Fibroblast of lung (primary cell): ENCODE data around the gene B3GNT7. TPM values are rescaled to one million over a fixed set of nuclear protein-coding genes. Genes with fewer than 3 reads are reported as not detected.

Experiments used
- DNase-seq, 2 donors: peaks; one replicate each; pipeline versions ENCODE4 v3.0.0 to v3.0.0-alpha.2; 2010; ENCODE audit warnings: low read depth in 2 of 2
- H2AFZ ChIP-seq: 2 replicates; pipeline ENCODE4 v1.5.1; 2012; ENCODE audit warnings: low read length, control low read depth, inconsistent platforms
- H3K27ac ChIP-seq: 2 replicates; pipeline ENCODE4 v1.5.1; 2011; ENCODE audit warnings: low read length, control low read depth; ENCODE audit not compliant: insufficient read depth
- H3K27me3 ChIP-seq: 2 replicates; pipeline ENCODE4 v1.5.1; 2011; ENCODE audit warnings: mild to moderate bottlenecking, low read length; ENCODE audit not compliant: control insufficient read depth, insufficient read depth
- H3K36me3 ChIP-seq: 2 replicates; pipeline ENCODE4 v1.5.1; 2011; ENCODE audit warnings: low read length; ENCODE audit not compliant: control insufficient read depth, insufficient read depth
- H3K4me1 ChIP-seq: 2 replicates; pipeline ENCODE4 v1.5.1; 2011; ENCODE audit warnings: low read length; ENCODE audit not compliant: control insufficient read depth, insufficient read depth; ENCODE audit errors: extremely low read depth
- H3K4me2 ChIP-seq: 2 replicates; pipeline ENCODE4 v1.5.1; 2011; ENCODE audit warnings: low read length, control low read depth; ENCODE audit not compliant: insufficient read depth; ENCODE audit errors: extremely low read depth
- H3K4me3 ChIP-seq, 4 experiments: fragments of 200-600 bp in 1 of 4; sonication (generic) in 1 of 4; replicated peaks in 1 of 4; 2 replicates each; pipeline ENCODE4 v1.5.1; 2011 to 2016; ENCODE audit warnings: low read length in 4 of 4, low read depth in 3 of 4, mild to moderate bottlenecking in 3 of 4, control low read depth in 2 of 4, inconsistent platforms in 1 of 4, mixed read lengths in 1 of 4; ENCODE audit not compliant: insufficient read depth in 1 of 4; ENCODE audit errors: control extremely low read depth in 1 of 4
- H3K79me2 ChIP-seq: 2 replicates; pipeline ENCODE4 v1.5.1; 2012; ENCODE audit warnings: mild to moderate bottlenecking, low read length, inconsistent platforms; ENCODE audit not compliant: control insufficient read depth, insufficient read depth
- H3K9ac ChIP-seq: 2 replicates; pipeline ENCODE4 v1.5.1; 2011; ENCODE audit warnings: mild to moderate bottlenecking, low read length, control low read depth; ENCODE audit not compliant: insufficient read depth
- H3K9me3 ChIP-seq: 2 replicates; pipeline ENCODE4 v1.5.1; 2012; ENCODE audit warnings: low read depth, low read length; ENCODE audit not compliant: control insufficient read depth, insufficient read depth
- H4K20me1 ChIP-seq: 2 replicates; pipeline ENCODE4 v1.5.1; 2011; ENCODE audit warnings: low read length; ENCODE audit not compliant: control insufficient read depth, insufficient read depth; ENCODE audit errors: extremely low read depth
- CTCF ChIP-seq, 2 donors: IDR thresholded peaks in 1 of 2; conservative IDR thresholded peaks in 1 of 2; 1 replicate in 1 of 2; 2 replicates in 1 of 2; pipeline ENCODE4 v1.5.1; 2011 to 2012; ENCODE audit warnings: low read length in 2 of 2, control low read depth in 1 of 2, inconsistent platforms in 1 of 2, low read depth in 1 of 2, mild to moderate bottlenecking in 1 of 2
- EZH2 ChIP-seq: IDR thresholded peaks from 2 replicates; pipeline ENCODE4 v1.5.1; 2012; ENCODE audit warnings: low read length, control low read depth, mild to moderate bottlenecking; ENCODE audit errors: missing control alignments
- polyA plus RNA-seq, 2 donors: library from polyadenylated mRNA; depleted of rRNA in 1 of 2; stranded (reverse) in 1 of 2; unstranded in 1 of 2; fragments of >200 nt; gene quantifications; 2 replicates each; pipeline ENCODE4 v1.2.1, GENCODE V29; 2011 to 2012; ENCODE audit warnings: missing spikeins in 1 of 2
- total RNA-seq: library from RNA; depleted of rRNA; stranded (reverse); fragments of >200 nt; gene quantifications from 2 replicates; pipeline ENCODE4 v1.2.1, GENCODE V29; 2014

The B3GNT7 gene
- total and polyA plus RNA-seq, 2 donors (not counting 1 experiment from before 2014, with no cell fraction given) = 0.06 to 0.17 TPM

DNA sequence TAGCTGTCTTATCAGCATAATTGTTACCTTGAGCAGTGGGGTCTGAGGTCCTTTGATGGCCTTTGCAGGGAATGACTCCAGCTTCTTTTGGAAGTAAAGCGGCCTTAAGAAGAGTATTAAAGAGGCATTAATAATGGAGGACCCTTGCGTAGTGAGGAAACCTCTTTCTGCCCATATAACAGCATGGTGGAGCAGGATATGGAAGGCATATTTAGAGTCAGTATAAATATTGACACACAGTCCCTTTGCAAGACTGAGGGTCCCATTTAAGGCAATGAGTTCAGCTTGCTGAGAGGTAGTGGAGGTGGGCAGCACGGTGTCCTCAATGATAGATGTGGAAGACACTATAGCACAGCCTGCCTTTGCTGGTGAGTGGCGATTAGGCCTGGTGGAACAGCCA lies 36.1 kb downstream of the B3GNT7 start:
- H3K36me3 ChIP-seq = no peaks in the 10 kb centered on the region
- no peak overlapping the region for H3K4me3 ChIP-seq
- H3K27me3 ChIP-seq = no peaks in the 10 kb centered on the region
- no peaks in the 10 kb centered on the region for H3K4me1 ChIP-seq
- H3K4me2 ChIP-seq = no peak overlapping the region
- H4K20me1 ChIP-seq = no peaks in the 10 kb centered on the region
- no peak overlapping the region for H2AFZ ChIP-seq
- H3K9me3 ChIP-seq = no peaks in the 10 kb centered on the region
- H3K79me2 ChIP-seq = no peaks in the 10 kb centered on the region
- no peak overlapping the region for H3K27ac ChIP-seq
- no peak for DNase-seq
- no peak overlapping the region for H3K9ac ChIP-seq
- TF ChIP-seq CTCF (conservative IDR thresholded peaks at IDR 0.05 in 1 of 2, IDR thresholded peaks at IDR 0.05 in 1 of 2; ENCODE audit: low read depth in 1 of 2, low read length in 2 of 2) (no peak), EZH2 (no peak)

GRCh38 chr2:231433990-231434389 lies 38.5 kb downstream of the B3GNT7 start:
- no peak for DNase-seq
- Histone ChIP-seq H3K79me2 (no peaks in the 10 kb centered on the region), H3K9ac (no peak overlapping the region), H2AFZ (no peak overlapping the region), H3K9me3 (no peaks in the 10 kb centered on the region), H3K27me3 (no peaks in the 10 kb centered on the region), H4K20me1 (no peaks in the 10 kb centered on the region), H3K4me3 (no peak overlapping the region), H3K4me2 (no peak overlapping the region), H3K36me3 (no peaks in the 10 kb centered on the region), H3K4me1 (no peaks in the 10 kb centered on the region), H3K27ac (no peak overlapping the region)
- no peak for TF ChIP-seq CTCF (conservative IDR thresholded peaks at IDR 0.05 in 1 of 2, IDR thresholded peaks at IDR 0.05 in 1 of 2; ENCODE audit: low read depth in 1 of 2, low read length in 2 of 2)
- TF ChIP-seq EZH2 = no peak

DNA sequence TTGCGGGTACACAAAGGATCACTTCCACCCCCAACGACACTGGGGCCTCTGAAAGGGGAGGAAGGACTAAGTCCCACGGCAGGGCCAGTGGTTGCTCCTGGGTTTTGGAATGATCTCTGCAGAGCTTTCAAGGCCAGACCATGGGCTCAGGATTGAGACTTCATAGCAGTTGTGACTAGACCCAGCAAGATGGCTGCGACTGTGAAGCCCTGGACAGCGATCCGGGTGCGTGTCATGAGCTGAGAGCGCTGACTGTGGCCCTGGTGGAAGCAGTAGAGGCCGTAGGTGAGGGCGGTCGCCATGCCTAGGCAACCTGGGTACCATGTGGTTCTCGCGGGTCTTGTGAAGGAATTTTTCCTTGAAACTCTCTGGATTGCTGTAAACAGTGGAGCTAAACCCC lies 41.4 kb downstream of the B3GNT7 start:
- H3K36me3 ChIP-seq = no peaks in the 10 kb centered on the region
- no peaks in the 10 kb centered on the region for H3K79me2 ChIP-seq
- H3K4me1 ChIP-seq = no peaks in the 10 kb centered on the region
- no peaks in the 10 kb centered on the region for H4K20me1 ChIP-seq
- TF ChIP-seq EZH2 (no peak), CTCF (conservative IDR thresholded peaks at IDR 0.05 in 1 of 2, IDR thresholded peaks at IDR 0.05 in 1 of 2; ENCODE audit: low read depth in 1 of 2, low read length in 2 of 2) (no peak)
- no peak overlapping the region for H3K4me2 ChIP-seq
- no peak overlapping the region for H3K9ac ChIP-seq
- H3K27ac ChIP-seq = no peak overlapping the region
- H3K27me3 ChIP-seq = no peaks in the 10 kb centered on the region
- no peak for DNase-seq
- H2AFZ ChIP-seq = no peak overlapping the region
- no peaks in the 10 kb centered on the region for H3K9me3 ChIP-seq
- no peak overlapping the region for H3K4me3 ChIP-seq
